Measurements from ENCODE around the gene ZDHHC14.

Gene ZDHHC14

DNA sequence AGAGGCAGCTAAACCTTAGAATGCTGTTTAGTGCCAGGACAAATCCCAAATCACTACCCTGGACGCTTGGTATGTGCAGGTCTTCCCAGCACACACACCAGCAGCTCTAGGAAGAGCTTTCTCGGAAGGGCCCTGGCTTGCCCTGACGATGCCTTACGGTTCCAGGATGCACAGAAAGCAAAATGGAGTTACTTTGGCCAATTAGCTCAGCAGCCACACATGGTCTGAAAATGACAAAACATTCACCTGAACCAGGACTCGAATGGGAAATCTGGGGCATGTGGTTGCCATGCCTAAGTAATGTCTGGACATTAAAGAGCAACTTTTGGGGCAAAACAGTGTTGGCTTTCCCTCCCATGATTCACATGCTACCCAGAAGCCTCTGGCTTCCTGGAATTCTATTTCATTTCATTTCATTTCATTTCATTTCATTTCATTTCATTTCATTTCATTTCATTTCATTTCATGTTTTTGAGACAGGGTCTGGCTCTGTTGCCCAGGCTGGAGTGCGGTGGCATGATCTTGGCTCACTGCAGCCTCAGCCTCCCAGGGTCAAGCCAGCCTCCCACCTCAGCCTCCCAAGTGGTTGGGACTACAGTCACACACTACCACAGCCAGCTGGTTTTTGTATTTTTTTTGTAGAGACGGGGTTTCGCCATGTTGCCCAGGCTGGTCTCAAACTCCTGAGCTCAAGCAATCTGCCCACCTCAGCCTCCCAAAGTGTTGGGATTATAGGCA lies 153.3 kb downstream of the ZDHHC14 start:
- DNase-seq (ENCODE audit: low read depth) = no peak

DNA sequence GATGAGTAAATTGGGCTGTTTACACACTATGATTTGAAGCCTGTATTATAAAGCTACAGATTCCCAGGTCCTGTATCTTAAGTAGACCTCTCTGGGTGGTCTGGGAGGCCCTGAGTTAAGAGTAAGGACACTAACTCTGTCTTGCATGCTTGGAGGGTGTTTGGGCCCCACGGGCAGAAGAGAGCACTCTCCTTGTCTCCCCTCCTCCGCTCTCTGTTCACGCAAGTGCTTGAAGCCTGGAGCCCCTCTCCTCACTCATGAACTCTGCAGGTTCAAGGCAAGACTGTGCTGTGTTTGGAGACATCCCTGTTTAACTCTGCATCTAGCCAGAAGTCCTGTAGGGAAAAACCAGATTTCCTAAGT lies 154.0 kb downstream of the ZDHHC14 start:
- DNase-seq (ENCODE audit: low read depth) = no peak

GRCh38 chr6:157535340-157536222 lies 154.6 kb downstream of the ZDHHC14 start:
- no peak for DNase-seq (ENCODE audit: low read depth)

GRCh38 chr6:157536223-157536545 lies 155.2 kb downstream of the ZDHHC14 start:
- DNase-seq (ENCODE audit: low read depth) = no peak

- no peak for DNase-seq (ENCODE audit: low read depth)
These were observed 156.6 kb downstream of the ZDHHC14 start for GRCh38 chr6:157537556-157537955.

- DNase-seq (ENCODE audit: low read depth) = no peak
These were observed 157.2 kb downstream of the ZDHHC14 start for GRCh38 chr6:157538168-157538567.

DNA sequence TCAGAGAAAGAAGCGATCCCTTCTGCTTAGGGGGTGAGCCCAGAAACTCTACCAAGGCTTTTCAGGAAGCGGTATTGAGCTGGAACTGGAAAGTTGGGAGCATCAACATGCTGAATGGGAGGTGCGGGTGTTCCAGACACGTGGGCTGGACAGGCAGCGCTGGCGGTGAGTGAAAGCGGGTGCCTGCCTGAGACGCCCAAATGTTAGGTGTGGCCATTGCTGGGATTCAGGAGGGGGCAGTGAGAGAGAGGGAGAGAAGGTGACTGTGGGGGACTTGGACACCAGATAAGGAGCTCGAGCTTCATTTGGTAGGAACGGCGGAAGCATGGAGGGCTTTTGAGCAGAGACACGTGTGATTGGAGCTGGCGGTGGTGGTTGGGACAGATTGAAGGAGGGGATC lies 157.7 kb downstream of the ZDHHC14 start:
- DNase-seq (ENCODE audit: low read depth) = no peak

DNA sequence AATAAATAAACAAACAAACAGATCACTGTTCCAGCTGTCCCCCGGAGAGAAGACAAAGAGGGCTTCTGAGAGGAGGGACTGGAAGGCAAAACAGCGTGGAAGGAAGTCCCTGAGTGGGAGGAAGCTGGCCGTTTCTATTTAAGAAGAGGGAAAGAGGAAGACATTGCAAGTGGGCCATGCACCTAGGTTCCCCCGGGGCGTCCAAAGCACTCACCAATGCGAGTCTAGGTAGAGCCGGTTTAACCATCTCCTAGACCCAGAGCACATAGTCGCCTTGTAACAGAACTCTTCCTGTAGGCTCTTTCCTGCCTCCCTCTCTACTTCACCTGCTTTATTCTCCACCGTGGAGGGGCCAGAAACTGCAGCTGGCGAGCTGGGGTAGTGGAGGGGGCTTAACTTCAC lies 158.4 kb downstream of the ZDHHC14 start:
- DNase-seq (ENCODE audit: low read depth) = no peak

DNA sequence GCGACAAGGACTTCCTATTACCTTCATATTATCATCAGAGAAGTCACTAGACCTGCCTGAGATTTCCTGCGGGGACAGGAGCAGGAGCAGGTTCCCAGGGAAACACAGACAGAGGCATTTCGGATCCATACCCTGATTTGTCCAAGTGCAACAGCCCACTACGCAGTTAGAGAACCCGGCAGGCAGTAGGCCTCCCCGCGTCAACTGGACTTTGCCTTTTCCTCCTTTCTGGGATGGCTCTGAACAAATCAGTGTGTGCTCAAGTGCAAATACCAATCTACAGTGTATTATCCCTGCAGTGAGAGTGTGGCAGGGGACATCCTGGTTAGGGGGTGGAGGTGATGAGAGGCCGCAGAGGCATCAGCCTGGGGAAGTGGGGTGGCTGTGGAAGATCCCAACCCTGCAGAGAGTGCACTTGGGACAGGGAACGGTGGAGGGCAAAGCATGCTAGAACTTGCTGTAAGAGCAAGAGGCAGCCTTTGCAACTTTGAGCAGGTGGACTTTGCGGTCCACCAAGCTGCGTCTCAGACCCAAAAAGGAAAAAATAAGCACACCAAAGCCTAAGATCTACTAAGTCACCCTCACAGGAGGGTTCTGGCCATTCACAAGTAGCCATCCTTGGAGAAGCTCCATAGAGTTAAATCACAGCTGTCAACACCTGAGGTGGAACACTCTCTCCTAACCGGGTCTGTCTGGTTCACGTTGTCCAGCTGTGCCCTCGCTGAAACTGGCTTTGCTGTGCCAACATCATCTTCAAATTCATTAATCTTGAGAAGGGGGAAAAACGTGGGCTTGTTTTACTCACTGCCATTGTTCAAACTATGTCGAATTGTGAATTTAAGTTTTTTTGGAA lies 159.1 kb downstream of the ZDHHC14 start:
- no peak for DNase-seq (ENCODE audit: low read depth)

GRCh38 chr6:157541618-157542413 lies 160.8 kb downstream of the ZDHHC14 start:
- no peak for DNase-seq (ENCODE audit: low read depth)

GRCh38 chr6:157542414-157543160 lies 161.6 kb downstream of the ZDHHC14 start:
- no peak for DNase-seq (ENCODE audit: low read depth)

GRCh38 chr6:157546321-157546720 lies 165.3 kb downstream of the ZDHHC14 start:
- no peak for DNase-seq (ENCODE audit: low read depth)

GRCh38 chr6:157547112-157547511 lies 166.1 kb downstream of the ZDHHC14 start:
- DNase-seq (ENCODE audit: low read depth) = no peak

- no peak for DNase-seq (ENCODE audit: low read depth)
These were observed 167.9 kb downstream of the ZDHHC14 start for GRCh38 chr6:157548635-157549467.

DNA sequence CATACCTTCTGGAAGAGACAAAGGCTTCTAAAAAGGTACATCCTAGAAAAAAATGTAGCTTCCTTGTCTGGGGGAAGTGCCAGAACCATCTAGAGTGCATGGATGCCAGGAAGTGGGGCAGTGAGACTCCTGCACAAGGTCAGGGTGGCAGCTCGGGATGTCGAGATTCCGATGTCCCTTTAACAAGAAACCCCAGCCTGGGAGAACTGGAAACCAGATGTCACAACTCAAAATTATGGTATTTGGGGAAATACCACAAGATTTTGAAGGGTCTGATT lies 168.4 kb downstream of the ZDHHC14 start:
- DNase-seq (ENCODE audit: low read depth) = no peak

- DNase-seq (ENCODE audit: low read depth) = no peak
These were observed 169.4 kb downstream of the ZDHHC14 start for GRCh38 chr6:157550114-157550989.

DNA sequence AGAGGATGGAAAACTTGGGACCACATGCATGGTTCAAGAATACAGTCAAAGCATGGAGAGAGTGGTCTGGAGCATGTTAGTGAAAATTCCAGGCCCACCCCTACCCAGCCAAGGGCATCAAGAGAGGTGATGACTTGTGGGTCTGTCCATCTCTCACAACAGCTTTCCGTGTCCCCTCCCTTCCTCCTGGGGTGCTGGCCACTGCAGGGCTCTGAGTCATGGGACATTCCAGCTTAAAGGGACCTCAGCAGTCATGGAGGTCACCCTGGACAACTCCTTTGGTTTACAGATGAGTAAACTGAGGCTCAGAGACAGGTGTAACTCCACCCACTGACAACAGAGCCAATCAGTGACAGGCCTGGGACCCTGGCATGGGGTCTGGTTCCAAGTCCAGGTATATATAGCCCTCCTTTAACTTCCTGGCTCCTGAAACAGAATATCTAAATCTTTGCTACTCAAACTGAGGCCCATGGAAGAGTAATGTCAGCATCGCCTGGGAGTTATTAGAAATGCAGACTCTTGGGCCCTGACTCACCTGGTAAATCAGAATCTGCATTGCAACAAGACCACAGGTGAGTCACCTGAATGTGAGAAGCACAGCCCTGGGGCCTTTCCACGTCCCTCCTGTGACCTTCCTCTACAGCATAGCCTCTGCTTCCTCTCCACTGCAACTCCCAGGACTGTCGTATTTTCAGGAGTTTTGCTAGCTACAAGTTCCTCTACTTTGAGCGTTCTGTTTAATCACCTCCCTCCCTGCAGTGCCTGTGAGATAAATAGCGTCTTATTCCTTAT lies 170.2 kb downstream of the ZDHHC14 start:
- no peak for DNase-seq (ENCODE audit: low read depth)

DNA sequence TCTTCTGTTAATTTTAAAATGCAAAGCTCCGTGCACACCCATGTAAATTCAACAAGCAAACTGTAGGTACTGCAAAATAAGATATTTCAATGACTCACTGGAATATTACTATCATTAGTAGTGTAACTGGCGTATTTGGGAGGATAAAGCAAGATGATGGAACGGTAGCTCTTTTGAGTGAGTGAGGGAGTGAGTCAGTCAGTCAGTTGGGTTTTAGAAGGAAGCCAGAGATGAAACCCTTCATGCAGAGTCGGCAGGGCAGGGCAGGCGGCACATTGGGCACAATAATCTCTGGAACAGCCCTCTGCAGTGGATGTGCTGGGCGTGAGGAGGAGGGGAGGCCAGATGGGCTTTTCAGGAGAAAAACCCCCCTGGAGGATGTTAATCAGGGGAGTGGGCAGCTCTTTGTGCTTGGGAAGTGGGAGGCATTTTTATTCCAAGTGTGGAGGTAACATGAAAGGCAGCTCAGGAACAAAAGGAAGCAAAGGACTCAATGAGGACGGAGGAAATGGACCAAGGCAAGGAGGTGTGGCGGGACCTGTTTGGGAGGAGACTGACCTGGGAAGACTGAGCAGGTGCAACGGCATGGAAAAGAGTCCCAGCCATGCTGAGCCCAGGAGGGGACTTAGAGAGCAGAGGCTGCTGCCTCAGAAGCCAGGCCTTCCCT lies 171.2 kb downstream of the ZDHHC14 start:
- DNase-seq (ENCODE audit: low read depth) = no peak

Data from stimulated activated CD8-positive, alpha-beta memory T cell treated with anti-CD3 and anti-CD28 coated beads, Interleukin-15, amount 100 ng/mL, for 24 hours (primary cell).